Measurements from ENCODE around the gene SNAPC4.
"Not testable (repeated sequence)": the region's sequence is repeated elsewhere in the genome, so short reads cannot be mapped to it uniquely, and the experiment has no call there.

SNAPC4 gene

DNA sequence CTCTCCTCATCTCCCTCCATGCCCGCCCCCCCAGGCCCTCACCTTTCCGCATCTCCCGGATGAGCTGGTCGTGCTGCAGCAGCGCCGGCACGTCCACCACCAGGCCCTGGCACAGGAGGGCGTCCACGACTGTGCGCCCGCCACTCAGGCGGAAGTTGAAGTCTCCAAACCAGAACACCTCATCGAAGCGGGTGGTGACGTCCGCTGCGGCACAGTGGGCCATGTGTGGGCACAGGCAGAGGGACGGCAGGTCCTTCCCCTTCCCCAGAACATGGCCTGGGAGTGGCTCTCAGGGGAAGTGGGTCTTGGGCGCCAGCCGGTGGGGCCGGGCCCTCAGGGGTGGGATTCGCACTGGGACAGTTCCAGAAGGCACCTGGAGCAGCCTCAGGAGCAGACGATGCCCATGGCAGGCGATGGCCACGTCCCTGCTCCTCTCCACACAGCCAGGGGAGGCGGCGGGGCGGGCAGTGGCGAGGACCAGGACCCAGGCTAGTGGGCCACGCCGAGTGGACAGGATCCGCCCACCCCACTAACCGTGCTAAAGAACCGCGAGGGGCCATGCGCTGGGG is 31.9 kb upstream of the SNAPC4 start:
- DNase-seq = no peak

DNA sequence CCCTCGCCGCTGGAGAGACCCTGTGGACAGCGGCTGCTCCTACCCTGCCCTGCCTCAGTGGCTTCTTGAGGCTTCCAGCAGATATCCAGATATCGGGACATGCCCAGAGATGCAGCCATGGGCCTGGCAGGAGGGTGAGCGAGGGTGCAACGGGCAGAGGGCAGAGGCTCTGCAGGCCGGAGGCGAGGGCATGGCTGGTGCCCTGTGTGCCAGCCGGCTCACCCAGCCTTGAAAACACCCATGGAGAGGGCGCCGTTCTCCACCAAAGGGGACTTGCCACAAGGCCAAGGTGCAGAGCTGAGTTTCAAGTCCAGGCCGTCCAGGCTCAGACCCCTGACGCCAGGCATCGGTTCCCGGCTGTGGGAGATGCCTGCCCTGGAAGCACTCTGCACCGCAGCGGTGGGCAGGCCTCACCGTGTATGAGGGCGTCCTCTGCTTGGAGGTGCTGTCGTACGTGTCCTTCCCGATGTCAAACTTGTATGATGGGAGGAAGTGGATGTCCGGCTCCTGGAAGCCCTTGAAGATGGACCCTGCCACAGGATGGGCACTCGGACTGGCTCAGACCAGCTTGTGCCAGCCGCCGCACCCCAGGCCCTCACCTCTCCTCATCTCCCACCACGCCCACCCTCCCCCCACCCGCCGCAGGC is 30.7 kb upstream of the SNAPC4 start:
- no peak for DNase-seq

DNA sequence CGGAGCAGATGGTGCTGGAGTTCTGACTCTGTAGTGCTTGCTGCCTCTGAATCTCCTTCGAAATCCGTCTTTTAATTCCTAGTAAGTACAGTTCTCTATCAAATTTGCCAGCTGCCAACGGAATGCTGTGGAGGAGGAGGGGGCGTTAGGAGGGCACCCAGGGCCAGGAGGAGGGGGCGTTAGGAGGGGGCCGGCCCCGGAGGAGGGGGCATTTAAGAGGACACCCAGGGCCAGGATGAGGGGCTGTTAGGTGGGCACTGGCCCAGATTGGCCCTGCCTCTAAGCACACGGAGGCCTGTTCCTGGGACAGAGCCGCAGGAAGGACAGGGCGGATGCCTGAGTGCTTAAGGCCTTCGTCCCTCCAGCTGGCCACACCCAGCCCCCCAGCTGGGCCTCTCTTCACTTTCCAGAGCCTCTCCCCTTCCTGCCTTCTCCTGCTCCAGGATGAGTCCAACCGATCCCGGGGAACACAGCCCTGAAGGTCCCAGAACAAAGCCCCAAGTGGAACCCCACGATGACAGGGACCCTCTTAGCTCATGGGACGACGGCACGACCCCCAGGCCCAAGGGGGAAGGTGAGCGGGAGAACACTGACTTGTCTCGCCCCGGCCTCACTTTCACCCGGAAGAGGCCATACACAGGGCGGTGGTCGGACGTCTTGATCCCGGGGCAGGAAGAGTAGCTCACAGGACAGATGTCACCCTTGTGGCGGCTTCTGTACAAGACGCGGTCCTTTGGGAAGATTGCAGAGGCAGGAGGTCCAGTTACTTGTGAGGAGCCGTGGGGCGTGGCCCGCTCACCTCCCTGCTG is 29.9 kb upstream of the SNAPC4 start:
- DNase-seq = no peak

DNA sequence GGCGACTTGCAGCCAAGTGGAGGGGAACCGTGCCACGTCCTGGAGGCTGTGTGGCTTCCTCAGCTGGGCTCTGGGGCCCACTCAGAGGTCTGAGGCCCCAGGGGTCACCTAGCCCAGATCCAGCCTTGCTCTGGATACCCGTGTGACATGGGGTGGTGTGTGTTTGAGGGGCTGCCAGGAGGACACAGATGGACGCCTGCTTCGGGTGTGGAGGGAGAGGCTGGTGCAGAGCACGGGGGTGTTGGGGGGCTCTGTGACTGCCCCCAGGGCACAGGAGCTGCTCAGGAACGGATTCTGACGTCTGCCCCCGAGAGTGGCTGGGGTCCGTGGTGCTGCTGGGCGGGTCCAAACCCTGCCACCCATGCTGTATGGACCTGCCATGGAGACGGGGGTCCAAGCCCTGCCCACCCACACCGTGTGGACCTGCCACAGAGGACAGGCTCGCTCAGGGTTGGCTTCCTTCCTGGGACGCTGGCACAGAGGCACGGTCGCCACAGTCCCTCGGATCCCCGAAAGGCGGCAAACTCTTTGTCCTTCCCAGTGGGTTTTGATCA is 29.2 kb upstream of the SNAPC4 start:
- no peak for DNase-seq

DNA sequence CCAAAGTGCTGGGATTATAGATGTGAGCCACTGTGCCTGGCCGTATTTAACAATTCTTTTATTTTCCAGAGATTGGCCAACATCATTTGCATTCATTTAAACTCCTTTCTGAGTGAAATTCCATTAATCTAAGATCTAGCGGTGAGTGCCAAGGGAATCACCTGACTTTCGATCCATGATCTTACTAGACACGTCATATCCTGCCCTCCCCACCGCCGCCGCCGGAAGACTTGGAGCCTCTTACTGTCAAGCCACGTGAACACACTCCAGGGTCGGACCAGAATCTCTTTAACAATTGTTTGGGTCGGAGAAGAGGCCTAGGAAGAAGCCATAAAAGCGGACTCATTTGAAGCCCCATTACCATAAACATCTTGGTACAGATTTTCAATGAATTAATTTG is 26.8 kb upstream of the SNAPC4 start:
- no peak for DNase-seq

DNA sequence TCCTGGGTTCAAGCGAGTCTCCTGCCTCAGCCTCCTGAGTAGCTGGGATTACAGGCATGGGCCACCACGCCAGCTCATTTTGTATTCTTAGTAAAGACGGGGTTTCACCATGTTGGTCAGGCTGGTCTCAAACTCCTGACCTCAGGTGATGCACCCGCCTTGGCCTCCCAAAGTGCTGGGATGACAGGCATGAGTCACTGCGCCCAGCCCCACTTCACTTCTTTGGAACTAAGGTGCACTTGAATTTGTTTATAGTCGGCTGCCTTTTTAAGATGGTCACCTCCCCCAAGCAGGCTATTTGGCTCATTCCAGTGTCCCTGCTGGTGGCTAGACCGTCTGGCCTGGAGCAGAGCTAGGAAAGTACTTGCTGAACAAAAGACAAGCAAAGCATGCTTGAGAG is 25.4 kb upstream of the SNAPC4 start:
- DNase-seq = not testable (repeated sequence)

DNA sequence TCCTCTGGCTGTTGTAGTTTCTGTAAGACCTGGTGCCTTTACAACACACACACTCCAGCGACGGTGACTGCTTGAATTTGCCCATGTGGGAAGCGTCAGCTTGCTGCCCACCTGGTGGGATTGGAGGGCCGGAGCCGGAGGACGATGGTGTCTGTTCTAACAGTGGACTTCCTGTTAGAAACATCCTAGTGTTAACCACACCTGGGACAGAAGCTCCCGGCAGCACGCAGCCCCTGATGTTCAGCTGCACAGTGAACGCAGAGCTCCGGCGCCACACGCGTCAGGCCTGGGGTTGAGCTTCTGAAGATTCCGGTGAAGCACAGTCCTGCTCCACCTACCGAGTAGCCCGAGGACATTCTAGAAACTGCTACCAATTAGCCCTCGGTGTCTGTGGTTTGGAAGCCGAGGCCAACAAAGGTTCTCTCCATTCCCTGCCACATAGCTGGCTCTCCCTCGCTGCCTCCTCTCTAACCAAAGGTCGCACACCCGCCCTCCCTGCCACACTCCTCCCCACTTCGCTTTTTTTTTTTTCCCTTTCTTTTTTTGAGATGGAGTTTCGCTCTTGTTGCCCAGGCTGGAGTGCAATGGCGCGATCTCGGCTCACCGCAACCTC is 24.9 kb upstream of the SNAPC4 start:
- DNase-seq = no peak

DNA sequence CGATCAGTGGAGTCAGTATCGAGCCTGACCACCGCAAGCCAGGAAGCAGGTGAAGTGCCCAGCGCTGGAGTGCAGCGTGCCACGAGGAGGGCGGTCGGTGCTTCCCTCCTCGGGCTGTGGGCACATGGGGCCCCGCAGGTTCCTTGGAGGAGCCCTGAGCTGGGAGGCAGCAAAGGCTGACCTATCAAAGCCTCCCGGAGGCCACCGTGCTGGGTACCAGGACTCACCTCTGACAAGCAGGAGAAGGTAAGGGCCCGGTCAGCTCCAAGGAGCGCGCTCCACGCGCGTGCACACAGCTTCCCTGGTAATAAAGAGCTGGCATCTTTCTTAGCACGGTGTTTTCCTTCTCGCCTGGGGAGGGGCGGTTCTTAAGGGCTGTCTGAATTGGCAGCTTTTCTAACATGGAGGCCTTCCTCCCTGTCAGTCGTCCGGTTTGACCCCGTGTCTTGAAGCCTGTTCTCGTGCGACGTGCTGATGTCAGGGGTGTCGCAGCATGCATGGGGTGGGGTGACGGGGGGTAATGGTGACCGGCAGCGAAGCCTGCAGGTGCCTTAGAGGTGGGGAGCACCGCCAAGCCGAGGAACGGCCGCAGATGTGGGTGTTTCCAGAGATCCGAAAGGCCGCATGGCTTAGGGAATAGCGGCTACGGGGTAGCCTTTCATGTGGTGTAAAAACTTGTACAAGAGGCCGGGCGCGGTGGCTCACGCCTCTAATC is 23.6 kb upstream of the SNAPC4 start:
- DNase-seq = no peak

DNA sequence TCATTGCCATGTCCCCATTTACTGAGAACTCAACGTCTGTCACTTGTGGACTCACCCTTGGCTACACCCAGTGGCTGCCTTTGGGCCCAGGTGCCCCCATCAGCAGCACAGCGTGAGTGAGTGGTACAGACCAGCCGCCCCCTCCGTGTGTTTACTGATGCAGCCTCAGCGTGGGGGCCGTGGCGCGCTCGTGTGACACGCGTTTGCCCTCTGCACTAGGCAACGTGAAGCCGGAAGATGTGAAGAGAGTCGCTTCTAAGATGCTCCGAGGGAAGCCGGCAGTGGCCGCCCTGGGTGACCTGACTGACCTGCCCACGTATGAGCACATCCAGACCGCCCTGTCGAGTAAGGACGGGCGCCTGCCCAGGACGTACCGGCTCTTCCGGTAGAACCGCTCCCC is 22.9 kb upstream of the SNAPC4 start:
- DNase-seq = no peak

DNA sequence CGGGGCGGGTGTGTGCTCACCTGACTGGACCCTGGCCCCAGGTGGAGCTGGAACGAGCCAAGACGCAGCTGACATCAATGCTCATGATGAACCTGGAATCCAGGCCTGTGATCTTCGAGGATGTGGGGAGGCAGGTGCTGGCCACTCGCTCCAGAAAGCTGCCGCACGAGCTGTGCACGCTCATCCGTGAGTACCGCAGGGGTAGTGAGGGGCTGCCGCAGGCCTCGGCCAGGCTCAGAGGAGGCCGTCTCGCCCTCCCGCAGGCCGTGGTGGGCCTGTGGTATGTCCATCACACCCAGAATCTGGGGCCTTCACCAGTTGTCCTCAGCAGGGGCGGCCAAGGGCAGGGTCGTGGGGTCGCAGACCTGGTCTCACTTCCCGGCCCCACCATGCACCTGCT is 21.8 kb upstream of the SNAPC4 start:
- no peak for DNase-seq

DNA sequence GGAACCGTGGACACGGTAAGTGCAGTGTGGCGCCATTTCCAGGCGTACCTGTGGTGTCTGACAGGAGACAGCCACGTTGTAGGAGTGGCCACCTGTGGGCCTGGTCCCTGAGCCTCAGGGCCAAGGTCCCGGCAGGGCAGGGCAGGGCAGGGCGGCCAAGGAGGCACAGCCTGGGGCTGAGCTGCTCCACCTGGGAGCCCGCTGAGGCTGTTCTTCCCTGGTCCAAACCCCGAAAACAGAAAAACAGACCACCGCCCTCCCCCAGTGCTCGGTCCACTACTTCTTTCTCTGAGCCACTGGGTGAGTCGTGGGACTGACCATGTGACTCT is 19.1 kb upstream of the SNAPC4 start:
- no peak for DNase-seq

DNA sequence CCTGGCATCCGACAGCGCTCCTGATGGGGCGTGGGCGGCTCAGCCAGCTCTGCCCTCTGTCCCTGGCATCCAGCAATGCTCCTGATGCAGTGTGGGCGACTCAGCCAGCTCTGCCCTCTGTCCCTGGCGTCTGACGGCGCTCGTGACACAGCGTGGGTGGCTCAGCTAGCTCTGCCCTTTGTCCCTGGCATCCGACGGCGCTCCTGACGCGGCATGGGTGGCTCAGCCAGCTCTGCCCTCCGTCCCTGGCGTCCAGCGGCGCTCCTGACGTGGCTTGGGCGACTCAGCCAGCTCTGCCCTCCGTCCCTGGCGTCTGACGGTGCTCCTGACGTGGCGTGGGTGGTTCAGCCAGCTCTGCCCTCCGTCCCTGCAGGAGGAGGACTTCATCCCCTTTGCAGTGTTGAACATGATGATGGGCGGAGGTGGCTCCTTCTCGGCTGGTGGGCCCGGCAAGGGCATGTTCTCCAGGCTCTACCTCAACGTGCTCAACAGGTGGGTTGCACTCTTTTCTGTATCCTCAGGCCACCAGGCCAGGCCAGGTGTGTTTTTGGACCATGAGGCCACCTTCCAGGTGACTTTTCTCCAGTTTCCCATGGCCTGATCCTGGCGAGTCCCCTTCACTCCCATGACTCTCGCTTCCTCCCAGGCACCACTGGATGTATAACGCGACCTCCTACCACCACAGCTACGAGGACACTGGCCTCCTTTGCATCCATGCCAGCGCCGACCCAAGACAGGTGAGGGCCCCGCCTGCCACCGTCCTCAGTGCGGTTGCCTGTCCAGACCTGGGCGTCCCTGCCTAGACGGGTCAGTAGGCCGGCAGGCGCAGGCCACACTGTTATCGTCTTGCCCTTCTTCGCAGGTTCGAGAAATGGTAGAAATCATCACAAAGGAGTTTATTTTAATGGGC is 18.5 kb upstream of the SNAPC4 start:
- no peak for DNase-seq

DNA sequence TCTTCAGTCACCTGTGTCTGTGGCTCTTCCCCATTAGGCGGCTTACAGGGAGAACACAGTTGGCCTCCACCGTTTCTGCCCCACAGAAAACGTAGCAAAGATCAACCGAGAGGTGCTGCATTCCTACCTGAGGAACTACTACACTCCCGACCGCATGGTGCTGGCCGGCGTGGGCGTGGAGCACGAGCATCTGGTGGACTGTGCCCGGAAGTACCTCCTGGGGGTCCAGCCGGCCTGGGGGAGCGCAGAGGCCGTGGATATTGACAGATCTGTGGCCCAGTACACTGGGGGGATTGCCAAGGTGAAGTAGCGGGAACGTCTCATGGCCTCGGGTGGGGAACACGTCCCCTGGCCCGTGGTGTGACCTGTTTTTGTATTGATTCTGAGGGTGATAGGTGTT is 16.9 kb upstream of the SNAPC4 start:
- no peak for DNase-seq

DNA sequence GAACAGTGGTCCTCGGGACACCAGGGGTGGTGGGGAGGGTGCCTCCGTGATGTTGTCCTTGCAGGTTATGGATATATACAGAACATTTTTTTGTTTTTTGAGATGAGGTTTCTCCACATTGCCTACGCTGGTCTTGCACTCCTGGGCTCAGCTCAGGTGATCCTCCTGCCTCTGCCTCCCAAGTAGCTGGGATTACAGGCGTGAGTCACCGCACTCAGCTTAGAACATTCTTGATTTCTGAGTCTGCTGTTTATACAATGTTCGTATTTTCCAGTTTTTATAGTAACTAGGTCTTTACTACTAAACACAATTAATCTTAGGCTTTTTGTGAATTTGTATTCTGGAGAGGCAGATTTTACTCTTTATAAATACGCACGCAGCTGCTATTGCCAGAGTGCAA is 16.5 kb upstream of the SNAPC4 start:
- DNase-seq = no peak

DNA sequence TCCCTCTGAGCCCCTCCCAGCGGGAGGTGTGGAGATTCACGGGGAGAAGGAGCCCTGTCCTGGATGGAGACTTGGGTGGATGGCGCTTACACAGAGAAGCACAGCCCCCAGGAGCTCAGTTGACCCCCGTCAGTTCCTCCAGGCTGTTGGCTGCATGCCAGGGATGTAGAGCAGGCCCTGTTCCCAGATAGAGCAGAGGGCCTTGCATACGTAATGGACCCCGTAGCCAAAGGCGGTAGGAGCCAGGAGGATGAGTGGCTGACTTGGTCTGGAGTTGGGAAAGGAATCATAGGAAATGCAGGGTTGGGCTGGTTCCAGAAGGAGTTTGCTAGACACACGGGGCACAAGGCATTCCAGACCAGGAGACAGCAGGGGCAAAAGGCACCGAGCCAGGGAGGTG is 13.0 kb upstream of the SNAPC4 start:
- DNase-seq = no peak

DNA sequence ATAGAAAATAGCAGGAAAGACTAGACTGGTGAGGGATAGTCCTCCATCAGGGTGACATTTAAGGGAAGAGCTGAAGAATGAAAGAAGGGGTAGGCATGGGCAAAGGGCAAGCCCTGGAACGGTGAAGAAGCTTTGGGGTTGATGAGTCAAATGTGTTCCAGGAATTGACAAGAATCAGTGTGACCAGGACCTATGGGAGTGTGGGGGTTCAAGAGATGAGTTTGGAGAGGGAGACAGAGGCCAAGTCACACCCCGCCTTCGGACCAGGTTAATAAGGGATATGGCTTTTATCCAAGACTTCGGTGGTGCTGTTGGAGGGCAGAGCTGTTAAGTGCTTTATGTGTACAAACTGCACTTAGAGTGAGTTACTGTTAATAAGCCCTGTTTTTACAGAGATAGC is 11.4 kb upstream of the SNAPC4 start:
- DNase-seq = no peak

DNA sequence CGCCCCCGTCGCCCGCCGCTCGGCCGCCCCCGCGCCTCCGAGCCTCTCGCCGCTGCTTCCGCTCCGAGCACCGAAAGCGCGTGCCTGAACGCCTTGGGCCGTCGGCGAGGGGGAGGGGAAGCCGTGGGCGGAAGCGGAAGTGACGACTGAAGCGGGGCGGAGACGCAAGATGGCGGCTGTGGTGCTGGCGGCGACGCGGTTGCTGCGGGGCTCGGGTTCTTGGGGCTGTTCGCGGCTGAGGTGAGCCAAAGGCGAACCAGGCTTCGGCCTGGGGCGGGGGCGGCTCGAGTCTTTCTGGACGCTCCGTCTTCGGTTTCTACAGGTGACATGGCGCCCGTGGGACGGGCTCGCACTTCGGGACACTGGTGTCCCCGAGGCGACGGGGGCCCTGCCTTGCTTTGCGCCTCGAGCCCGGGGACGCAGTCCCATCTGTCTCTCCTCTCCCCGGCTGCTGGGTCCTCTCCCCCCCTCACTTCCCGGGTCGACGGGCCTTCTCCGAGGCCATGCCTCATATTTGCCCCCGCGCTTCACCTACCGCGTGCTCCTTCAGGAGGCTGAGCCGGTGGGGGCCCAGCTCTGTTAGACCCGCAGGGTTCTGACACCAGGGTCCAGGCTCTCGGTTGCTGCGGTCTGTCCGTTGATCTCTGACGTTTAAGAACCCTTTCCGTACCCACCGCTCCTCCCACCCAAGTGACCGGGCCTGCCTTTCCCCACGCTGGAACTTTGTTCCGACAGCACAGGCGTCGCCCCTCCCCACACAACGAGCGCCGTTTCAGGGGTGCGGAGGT is 10.7 kb upstream of the SNAPC4 start, which contains the start of the genes ENTR1 and PMPCA:
Gene ENTR1, minus strand, starts transcription at position 115 of the 788 bp plus-strand sequence. CDS start 217 bp downstream, outside the sequence.
Gene PMPCA, plus strand, starts transcription at position 159 of the 788 bp plus-strand sequence. Its CDS starts 11 bp downstream, at position 170.
- peak; percentile 96 to 98 for DNase-seq

DNA sequence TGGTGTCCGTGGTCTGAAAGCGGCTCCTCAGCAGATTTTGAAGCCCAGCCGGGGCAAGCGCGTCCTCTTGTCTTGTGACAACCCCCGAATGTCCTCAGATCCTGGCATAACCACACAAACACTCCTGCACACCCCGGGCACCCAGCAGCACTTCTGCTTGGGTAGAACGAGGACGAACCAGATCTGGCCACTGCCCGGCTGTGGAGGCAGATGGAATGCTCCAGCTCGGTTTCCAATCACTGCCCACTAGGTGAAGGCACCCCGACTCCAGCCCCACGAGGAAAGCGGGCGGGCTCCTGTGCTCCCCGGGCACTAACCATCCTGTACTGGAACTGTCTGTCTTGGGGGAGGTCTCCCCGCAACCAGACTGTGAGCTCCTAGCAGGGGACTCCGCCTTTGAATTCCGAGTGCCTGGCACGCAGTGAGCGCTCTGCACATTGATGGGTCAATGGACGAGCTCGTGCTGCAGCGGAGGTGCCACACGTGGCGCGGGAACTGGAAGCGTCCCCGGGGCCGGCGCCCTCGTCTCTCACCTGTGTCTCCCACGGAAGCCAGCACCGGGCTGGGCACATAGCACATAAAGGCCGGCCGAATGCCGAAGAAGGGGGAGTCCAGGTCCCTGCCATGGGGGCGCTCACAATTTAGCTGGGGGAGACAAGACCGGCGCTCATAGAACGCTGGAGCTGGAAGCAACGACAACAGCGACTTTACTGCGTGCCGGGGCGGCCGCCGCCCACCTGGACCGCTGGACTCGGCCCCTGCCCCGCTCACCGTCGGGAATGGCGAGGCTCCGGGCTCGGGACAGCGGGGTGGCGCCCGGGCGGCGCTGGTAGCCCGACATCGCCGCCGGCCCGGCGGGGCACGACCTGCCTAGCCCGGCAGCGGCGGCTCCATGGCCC is 9.8 kb upstream of the SNAPC4 start:
- peak; percentile 37 to 49 for DNase-seq

DNA sequence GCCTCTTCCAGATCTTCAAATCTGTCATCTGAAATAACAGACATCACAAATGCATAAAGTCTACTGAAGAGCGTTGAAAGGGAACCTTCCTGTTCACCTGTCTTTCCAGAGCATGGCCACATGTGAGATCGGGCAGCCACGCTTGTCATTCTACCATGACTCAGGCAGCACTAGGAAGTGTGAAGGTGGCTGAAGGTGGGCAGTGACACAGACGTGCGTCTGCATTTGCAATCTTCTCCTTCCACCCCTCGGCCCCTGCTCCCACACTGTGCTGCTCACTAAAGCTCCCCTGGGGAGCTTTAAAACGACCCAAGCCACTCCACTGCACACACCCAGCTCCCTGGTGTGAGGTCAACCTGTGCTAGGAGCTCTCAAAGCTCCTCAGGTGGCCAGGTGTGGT is 7.9 kb upstream of the SNAPC4 start:
- DNase-seq = no peak

DNA sequence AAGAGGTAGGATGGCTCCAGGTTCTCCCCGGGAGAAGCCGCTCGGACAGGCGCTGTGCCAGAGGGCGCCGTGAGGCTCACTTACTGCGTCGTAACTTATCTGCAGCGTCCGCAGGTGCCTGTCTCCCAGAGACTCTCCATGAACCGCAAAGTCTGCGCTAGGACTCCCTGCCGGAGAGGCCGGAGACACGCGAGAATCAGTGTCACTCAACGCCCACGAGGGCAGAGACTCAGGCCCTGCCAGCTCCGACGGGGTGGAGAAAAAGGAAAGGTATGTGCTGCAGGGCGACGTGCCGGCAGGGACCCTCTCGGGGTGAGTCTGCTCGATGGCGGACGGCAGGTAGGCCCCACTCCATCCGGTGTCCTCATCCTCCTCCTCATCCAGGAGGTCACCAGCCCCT is 7.1 kb upstream of the SNAPC4 start:
- DNase-seq = not testable (repeated sequence)

All from activated CD4-positive, alpha-beta T cell treated with anti-CD3 and anti-CD28 coated beads for 4 hours (primary cell).